ENCODE results near the gene GRIK1.

The GRIK1 gene

DNA sequence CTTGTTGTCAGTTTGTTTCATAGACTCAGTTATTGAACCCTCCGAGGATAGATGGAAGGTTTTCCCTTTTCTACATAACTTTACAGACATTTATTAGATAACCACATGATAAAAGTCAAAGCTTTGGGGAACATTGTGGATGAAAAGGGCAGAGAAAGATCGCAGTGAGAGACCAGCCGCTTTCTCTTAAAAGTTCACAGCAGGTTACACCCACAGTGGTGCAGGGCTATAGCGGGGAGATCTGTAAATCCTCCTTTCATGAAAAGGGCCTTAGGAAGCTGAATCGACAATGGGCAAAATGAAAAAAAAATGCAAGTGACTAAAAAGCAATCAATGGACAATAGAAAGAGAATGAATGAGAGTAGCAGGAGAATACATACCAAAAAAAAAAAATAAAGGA is 218.6 kb downstream of the GRIK1 start:
- in situ Hi-C loops (cut with HindIII; ENCODE audit: low sequenced_read_pairs), result no loop called here

DNA sequence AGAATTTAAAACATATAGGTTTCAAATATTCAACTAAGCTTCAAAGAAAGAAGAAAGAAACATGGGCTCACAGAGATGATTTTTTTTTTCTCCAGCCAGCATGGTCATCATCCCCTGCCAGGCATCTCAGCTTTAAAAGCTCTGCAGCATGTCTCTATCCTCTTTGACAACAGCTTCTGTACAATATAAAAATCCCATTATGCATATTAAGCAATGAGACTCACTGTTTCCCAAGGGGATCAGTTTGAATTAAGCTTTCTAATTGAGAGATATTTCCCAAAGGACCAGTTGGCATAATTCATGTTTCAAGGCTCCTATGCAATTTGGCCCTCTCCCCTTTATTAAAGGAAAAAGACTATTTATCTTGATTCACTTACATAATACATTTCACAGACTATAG is 220.3 kb downstream of the GRIK1 start:
- in situ Hi-C loops (cut with HindIII; ENCODE audit: low sequenced_read_pairs), result no loop called here

GRCh38 chr21:29718081-29718815 is 221.5 kb downstream of the GRIK1 start:
- in situ Hi-C loops (cut with HindIII; ENCODE audit: low sequenced_read_pairs), result no loop called here

DNA sequence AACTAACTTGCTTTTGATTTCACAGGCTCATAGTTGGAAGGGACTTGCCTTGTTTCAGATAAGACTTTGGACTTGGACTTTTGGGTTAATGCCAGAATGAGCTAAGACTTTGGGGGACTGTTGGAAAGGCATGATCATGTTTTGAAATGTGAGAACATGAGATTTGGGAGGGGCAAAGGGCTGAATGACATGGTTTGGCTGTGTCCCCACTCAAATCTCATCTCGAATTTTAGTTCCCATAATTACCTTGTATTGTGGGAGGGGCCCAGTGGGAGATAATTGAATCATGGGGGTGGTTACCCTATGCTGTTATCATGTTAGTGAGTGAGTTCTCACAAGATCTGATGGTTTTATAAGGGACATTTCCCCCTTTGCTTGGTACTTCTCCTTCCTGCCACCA is 222.1 kb downstream of the GRIK1 start:
- in situ Hi-C loops (cut with HindIII; ENCODE audit: low sequenced_read_pairs), result no loop called here

GRCh38 chr21:29716753-29717152 is 223.0 kb downstream of the GRIK1 start:
- in situ Hi-C loops (cut with HindIII; ENCODE audit: low sequenced_read_pairs), result no loop called here

DNA sequence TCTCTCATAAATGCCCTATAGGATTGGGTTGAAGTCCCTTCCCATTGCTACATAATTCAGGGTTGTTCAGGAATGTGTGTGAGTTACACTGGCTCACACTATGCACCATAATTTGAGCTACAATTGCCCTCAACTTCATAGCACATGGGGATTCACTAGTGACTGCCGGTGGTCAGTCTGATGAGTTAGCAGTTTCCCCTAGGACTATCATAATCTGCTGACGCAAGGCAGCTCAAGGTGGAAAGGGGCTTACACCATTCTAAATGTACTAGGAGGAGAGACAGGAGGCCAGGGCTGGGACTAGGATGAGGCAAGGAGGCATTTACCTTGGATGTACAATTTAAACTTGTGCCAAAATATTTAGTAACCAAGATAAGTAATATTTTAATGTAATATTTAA is 224.7 kb downstream of the GRIK1 start:
- in situ Hi-C loops (cut with HindIII; ENCODE audit: low sequenced_read_pairs), result no loop called here

- in situ Hi-C loops (cut with HindIII; ENCODE audit: low sequenced_read_pairs), result no loop called here
These were observed 227.0 kb downstream of the GRIK1 start for GRCh38 chr21:29712818-29713217.

- in situ Hi-C loops (cut with HindIII; ENCODE audit: low sequenced_read_pairs), result no loop called here
These were observed 228.6 kb downstream of the GRIK1 start for GRCh38 chr21:29711236-29711635.

DNA sequence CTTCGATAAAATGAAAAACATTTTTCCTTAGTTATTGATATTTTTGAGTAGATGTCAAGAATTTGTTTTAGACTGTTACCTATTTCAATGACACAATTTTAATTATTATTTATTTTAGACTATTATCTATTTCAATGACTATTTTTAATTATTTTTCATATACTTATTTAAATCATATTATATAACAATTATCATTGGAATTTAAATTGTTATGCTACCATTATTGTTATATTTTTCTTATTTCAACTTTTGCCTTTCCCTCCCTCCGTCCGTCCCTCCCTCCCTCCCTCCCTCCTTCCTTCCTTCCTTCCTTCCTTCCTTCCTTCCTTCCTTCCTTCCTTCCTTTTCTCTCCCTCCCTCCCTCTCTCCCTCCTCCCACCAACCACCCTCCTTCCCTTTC is 229.3 kb downstream of the GRIK1 start:
- in situ Hi-C loops (cut with HindIII; ENCODE audit: low sequenced_read_pairs), result no loop called here

- in situ Hi-C loops (cut with HindIII; ENCODE audit: low sequenced_read_pairs), result no loop called here
These were observed 231.4 kb downstream of the GRIK1 start for GRCh38 chr21:29708401-29708800.

DNA sequence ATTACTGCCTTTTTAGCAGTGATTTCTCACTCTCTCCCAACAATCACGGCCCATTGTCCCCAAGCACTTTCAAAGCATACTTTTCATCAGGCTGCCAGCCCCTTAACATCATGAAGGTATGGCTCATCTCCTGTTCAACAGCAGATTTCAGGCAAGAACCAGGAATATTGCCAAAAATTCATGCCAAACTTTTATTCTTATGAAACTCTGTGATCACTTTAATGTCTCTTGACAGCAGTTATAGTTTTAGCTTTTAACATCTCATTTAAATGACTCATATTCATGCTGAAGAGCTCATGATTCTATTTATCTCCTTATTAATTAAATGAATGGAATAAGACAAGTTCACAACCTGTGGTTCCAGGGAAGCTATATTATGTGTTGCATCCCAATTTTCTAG is 235.1 kb downstream of the GRIK1 start:
- in situ Hi-C loops (cut with HindIII; ENCODE audit: low sequenced_read_pairs), result no loop called here

GRCh38 chr21:29701676-29702075 is 238.1 kb downstream of the GRIK1 start:
- in situ Hi-C loops (cut with HindIII; ENCODE audit: low sequenced_read_pairs), result no loop called here

DNA sequence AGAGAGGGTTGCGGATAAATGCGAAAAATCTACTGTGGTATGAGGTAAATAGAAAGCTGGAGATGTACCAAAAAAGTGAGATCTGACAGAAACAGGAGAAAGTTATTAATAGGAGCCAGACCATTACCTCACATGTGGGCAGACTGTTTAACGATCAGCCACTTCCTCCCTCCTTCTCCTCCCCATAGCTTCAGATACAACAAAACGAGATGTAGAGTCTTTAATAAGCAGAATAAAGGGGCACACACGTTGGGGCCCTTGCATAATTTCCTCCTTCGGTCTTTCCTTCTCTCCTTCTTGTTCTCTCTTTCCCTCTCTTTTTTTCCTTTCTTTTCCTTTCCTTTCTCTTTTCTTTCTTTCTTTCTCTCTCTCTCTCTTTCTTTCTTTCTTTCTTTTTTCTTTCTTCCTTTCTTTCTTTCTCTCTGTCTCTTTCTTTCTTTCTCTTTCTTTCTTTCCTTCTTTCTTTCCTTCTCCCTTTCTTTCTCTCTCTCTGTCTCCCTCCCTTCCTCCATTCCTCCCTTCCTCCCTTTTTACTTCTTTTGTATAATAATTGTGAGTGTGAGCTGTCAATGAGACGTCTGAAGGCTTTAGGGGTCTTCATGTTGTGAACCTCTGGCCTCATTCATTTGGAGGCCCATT is 242.1 kb downstream of the GRIK1 start:
- in situ Hi-C loops (cut with HindIII; ENCODE audit: low sequenced_read_pairs), result no loop called here

- in situ Hi-C loops (cut with HindIII; ENCODE audit: low sequenced_read_pairs), result no loop called here
These were observed 242.9 kb downstream of the GRIK1 start for GRCh38 chr21:29696937-29697336.

DNA sequence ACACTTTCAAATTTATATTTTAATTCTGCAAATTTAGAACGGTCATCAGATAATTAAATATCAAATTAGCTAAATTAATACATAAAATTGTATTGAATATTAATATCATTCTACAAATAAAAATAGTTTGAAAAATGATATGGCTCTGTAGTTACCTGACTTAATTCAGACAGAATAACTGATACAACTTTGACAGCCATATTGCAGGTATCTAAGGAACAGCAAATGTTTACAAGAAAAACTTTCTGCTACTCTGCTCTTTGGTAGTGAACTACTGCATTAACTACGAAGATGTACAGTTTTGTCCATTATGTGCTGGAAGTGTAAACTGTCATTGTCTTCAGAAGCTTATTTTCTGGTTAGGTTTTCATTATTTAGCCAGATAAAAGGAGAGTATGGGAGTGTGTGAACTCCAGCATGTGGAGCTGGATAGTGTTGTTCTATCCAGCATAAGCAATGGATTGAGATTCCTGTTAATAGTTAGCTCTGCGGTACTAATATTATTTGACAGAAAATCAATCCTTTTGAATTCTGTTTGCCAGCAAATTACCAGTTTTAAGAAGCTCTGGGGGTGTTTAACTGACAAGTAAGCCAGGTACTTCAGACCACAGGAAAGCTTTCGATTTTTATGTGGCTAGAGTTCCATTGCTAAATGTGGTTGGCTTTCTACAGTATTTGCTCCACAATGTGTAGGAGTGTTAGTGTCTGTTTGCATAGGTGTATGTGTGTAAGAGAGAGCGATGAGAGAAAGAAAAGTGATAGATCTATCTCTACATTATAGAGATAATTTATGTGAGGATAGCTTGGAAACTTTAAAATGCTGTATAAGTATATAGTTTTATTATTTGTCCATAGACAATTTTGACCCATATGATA is 247.9 kb downstream of the GRIK1 start:
- in situ Hi-C loops (cut with HindIII; ENCODE audit: low sequenced_read_pairs), result no loop called here

DNA sequence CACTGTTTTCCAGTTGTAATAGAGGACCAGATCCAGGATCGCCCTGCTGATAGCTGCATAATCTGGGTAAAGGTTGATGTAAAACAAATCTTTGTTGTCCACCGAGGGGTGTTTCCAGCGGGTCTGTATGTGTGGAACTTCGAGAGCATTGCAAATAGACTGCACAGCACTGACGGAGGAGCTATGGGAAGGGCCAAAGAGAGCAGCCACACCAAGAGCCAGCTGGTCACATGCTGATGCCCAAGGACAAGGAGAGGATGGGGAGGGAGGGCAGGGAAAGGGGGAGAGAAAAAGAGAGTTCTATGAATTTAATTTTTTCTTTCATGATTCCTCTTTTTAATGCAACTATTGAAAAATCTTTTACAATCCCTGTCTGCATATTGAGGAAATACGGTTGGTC is 250.0 kb downstream of the GRIK1 start:
- in situ Hi-C loops (cut with HindIII; ENCODE audit: low sequenced_read_pairs), result no loop called here

- in situ Hi-C loops (cut with HindIII; ENCODE audit: low sequenced_read_pairs), result no loop called here
These were observed 255.7 kb downstream of the GRIK1 start for GRCh38 chr21:29684106-29684505.

- in situ Hi-C loops (cut with HindIII; ENCODE audit: low sequenced_read_pairs), result no loop called here
These were observed 257.0 kb downstream of the GRIK1 start for GRCh38 chr21:29682800-29683199.

- in situ Hi-C loops (cut with HindIII; ENCODE audit: low sequenced_read_pairs), result no loop called here
These were observed 259.5 kb downstream of the GRIK1 start for GRCh38 chr21:29680273-29680672.

DNA sequence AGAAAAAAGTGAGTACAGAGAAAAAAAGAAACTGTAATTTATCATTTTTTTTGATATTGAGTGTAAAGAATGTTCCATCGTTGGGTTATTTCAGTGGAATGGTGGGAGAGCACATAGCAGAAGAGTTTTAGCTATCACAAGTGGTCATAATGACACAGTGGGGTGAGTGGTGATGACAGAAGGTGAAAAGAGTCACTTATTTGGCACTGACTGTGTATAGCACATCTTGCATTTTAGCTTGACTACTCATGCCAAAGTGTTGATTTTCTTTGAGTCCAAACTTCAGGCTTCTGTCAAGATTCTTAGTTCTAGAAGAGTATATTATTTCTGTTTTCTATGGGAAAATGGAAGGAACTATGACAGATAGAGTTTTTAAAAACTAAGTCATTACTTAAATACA is 261.2 kb downstream of the GRIK1 start:
- in situ Hi-C loops (cut with HindIII; ENCODE audit: low sequenced_read_pairs), result no loop called here

GRCh38 chr21:29677326-29677725 is 262.5 kb downstream of the GRIK1 start:
- in situ Hi-C loops (cut with HindIII; ENCODE audit: low sequenced_read_pairs), result no loop called here

DNA sequence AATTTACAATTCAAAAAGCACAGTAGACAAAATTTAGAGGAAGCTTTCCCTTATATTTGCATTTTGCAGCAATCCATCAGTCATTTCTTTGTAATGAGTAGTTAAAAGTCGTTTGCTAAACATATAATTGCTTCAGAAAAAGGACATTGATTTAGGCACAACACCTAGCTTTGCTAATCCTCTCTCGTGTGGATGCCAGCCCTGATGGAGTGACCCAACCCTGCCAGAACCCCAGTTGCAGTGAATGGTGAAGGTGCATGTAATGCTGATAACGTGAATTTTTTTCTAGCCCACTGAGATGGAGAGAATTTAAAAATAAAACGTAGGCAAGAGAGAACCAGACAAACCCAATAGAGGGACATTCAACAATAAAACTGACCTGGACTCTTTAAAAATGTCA is 263.4 kb downstream of the GRIK1 start:
- in situ Hi-C loops (cut with HindIII; ENCODE audit: low sequenced_read_pairs), result no loop called here
